Heart left ventricle (tissue), 13 donors: ENCODE measurements around the gene RBM20.

Experiments
- POLR2A ChIP-seq, 2 donors: fragments of 450-650 bp; IDR thresholded peaks; one replicate each; pipeline ENCODE4 v1.6.1; 2017; ENCODE audit warnings: antibody characterized with exemption in 2 of 2, mild to moderate bottlenecking in 2 of 2, moderate library complexity in 2 of 2
- TF ChIP-seq, protein P1 (sequence below), 12 donors: fragments of 200-600 bp; sonication (generic) in 4 of 12; IDR thresholded peaks; one replicate each; pipeline versions ENCODE4 v1.5.0 to v1.8.0; 2018 to 2022; ENCODE audit warnings: antibody characterized with exemption in 12 of 12, mild to moderate bottlenecking in 5 of 12
- donor health status: ischemic (EF 13 %, LVEDD 7.1; RV severe dilation, severe dysfunction).
- donor health status: DM: no; HTN: yes; CAD: no.
- donor health status: DM: no; HTN: no; CAD: no.
- donor health status: ischemic (EF 25% LVEDD 6.9; RV normal size, moderate dysfunction).
- donor health status: ischemic (EF 25% LVEDD 5.7; RV mildly dilated, moderate dysfunction).
- donor health status: ischemic (EF 35%, LVEDD 5.7; RV mildly dilated, moderate dysfunction).
- donor health status: nonischemic (EF 11% LVEDD 7.7; RV severe dilation, severe dysfunction).
- donor health status: DM: yes; HTN: yes; CAD: no.
- donor health status: PGD.
- donor health status: ischemic (EF 29% LVEDD 5.4; RV normal size, mild dysfunction).
- donor health status: nonischemic (EF 23%, LVEDD 6.1; RV moderate dilation, normal function).

GRCh38 chr10:110804376-110804775, 160.2 kb downstream of the RBM20 start:
- TF ChIP-seq, protein P1, sequence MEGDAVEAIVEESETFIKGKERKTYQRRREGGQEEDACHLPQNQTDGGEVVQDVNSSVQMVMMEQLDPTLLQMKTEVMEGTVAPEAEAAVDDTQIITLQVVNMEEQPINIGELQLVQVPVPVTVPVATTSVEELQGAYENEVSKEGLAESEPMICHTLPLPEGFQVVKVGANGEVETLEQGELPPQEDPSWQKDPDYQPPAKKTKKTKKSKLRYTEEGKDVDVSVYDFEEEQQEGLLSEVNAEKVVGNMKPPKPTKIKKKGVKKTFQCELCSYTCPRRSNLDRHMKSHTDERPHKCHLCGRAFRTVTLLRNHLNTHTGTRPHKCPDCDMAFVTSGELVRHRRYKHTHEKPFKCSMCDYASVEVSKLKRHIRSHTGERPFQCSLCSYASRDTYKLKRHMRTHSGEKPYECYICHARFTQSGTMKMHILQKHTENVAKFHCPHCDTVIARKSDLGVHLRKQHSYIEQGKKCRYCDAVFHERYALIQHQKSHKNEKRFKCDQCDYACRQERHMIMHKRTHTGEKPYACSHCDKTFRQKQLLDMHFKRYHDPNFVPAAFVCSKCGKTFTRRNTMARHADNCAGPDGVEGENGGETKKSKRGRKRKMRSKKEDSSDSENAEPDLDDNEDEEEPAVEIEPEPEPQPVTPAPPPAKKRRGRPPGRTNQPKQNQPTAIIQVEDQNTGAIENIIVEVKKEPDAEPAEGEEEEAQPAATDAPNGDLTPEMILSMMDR (IDR thresholded peaks at IDR 0.05): no peak
- no peak for TF ChIP-seq POLR2A (IDR thresholded peaks at IDR 0.05)
